GM12864 (cell line): Measurements from ENCODE around the gene CCDC9B.
A peak's percentile ranks its signal among the peaks of the same experiment; 100 is the strongest.

Source experiments
- DNase-seq: peaks from one replicate; pipeline ENCODE4 v3.0.0-alpha.2; 2011; ENCODE audit warnings: low read depth
- H3K4me3 ChIP-seq: 2 replicates; pipeline ENCODE4 v1.5.1; 2011; ENCODE audit warnings: mild to moderate bottlenecking, low read depth, low read length, control low read depth
- CTCF ChIP-seq: IDR thresholded peaks from 2 replicates; pipeline ENCODE4 v1.5.1; 2011; ENCODE audit warnings: low read depth, mild to moderate bottlenecking, moderate library complexity, low read length, control low read depth, inconsistent platforms; ENCODE audit errors: missing control alignments

The CCDC9B gene

GRCh38 chr15:40314723-40315276 is 25.9 kb downstream of the CCDC9B start:
- DNase-seq, result no peak
- H3K4me3 ChIP-seq, result no peak overlapping the region
- no peak for TF ChIP-seq CTCF

- no peak for TF ChIP-seq CTCF
- no peak overlapping the region for H3K4me3 ChIP-seq
- no peak for DNase-seq
Measured at GRCh38 chr15:40313531-40314398, 27.0 kb downstream of the CCDC9B start.

- H3K4me3 ChIP-seq, result no peak overlapping the region
- DNase-seq, result no peak
- TF ChIP-seq CTCF, result no peak
Measured at GRCh38 chr15:40312370-40313158, 28.2 kb downstream of the CCDC9B start.

- no peak for DNase-seq
- H3K4me3 ChIP-seq, result no peak overlapping the region
- no peak for TF ChIP-seq CTCF
Measured at GRCh38 chr15:40310993-40311392, 29.7 kb downstream of the CCDC9B start.

- no peak overlapping the region for H3K4me3 ChIP-seq
- no peak for DNase-seq
- TF ChIP-seq CTCF, result peak; percentile 84
Measured at GRCh38 chr15:40310001-40310959, 30.5 kb downstream of the CCDC9B start.

- no peak for TF ChIP-seq CTCF
- DNase-seq, result no peak
- no peak overlapping the region; the same call in 1 of the 2 replicates for H3K4me3 ChIP-seq
Measured at GRCh38 chr15:40309344-40309862, 31.3 kb downstream of the CCDC9B start.
